Mesendoderm (in vitro differentiated cells): Measurements from ENCODE around the gene YIPF5.

ENCODE experiments used
- DNase-seq: peaks from one replicate; pipeline ENCODE4 v3.0.0; 2013
- H2AK5ac ChIP-seq: 2 replicates; pipeline ENCODE4 v1.6.1; 2013; ENCODE audit warnings: low read length, inconsistent platforms
- H2BK120ac ChIP-seq: 2 replicates; pipeline ENCODE4 v1.6.1; 2013; ENCODE audit warnings: low read depth, mild to moderate bottlenecking, low read length, moderate library complexity, mixed read lengths
- H2BK15ac ChIP-seq: replicated peaks from 2 replicates; pipeline ENCODE4 v1.6.1; 2013; ENCODE audit warnings: low read depth, mild to moderate bottlenecking, moderate library complexity
- H2BK5ac ChIP-seq: 2 replicates; pipeline ENCODE4 v1.6.1; 2013; ENCODE audit warnings: low read length, inconsistent platforms
- H3K18ac ChIP-seq: 2 replicates; pipeline ENCODE4 v1.6.1; 2013; ENCODE audit warnings: mild to moderate bottlenecking, low read length, mixed read lengths
- H3K23ac ChIP-seq: one replicate; pipeline ENCODE4 v1.6.1; 2013; ENCODE audit warnings: low read length
- H3K27ac ChIP-seq: 2 replicates; pipeline ENCODE4 v1.5.1; 2013; ENCODE audit warnings: low read depth, mild to moderate bottlenecking, inconsistent platforms, low read length, moderate library complexity
- H3K27me3 ChIP-seq: 2 replicates; pipeline ENCODE4 v1.6.1; 2013; ENCODE audit warnings: low read length, control low read depth, mild to moderate bottlenecking, inconsistent platforms; ENCODE audit not compliant: insufficient read depth, poor library complexity
- H3K36me3 ChIP-seq: 2 replicates; pipeline ENCODE4 v1.6.1; 2013; ENCODE audit warnings: low read length, inconsistent platforms; ENCODE audit not compliant: control insufficient read depth, insufficient read depth
- H3K4ac ChIP-seq: one replicate; pipeline ENCODE4 v1.6.1; 2013; ENCODE audit warnings: low read depth, mild to moderate bottlenecking, low read length, moderate library complexity
- H3K4me1 ChIP-seq: 2 replicates; pipeline ENCODE4 v1.6.1; 2013; ENCODE audit warnings: low read depth, low read length, inconsistent platforms; ENCODE audit not compliant: control insufficient read depth
- H3K4me2 ChIP-seq: 2 replicates; pipeline ENCODE4 v1.6.1; 2013; ENCODE audit warnings: low read length
- H3K4me3 ChIP-seq: 2 replicates; pipeline ENCODE4 v1.5.1; 2013; ENCODE audit warnings: mild to moderate bottlenecking, low read length
- H3K56ac ChIP-seq: one replicate; pipeline ENCODE4 v1.6.1; 2013; ENCODE audit warnings: low read length
- H3K79me1 ChIP-seq: 2 replicates; pipeline ENCODE4 v1.6.1; 2013; ENCODE audit warnings: low read length, inconsistent platforms
- H3K79me2 ChIP-seq: 2 replicates; pipeline ENCODE4 v1.6.1; 2013; ENCODE audit warnings: mild to moderate bottlenecking, low read length; ENCODE audit not compliant: control insufficient read depth, insufficient read depth
- H3K9ac ChIP-seq: 2 replicates; pipeline ENCODE4 v1.6.1; 2013; ENCODE audit warnings: low read length, inconsistent platforms
- H4K5ac ChIP-seq: one replicate; pipeline ENCODE4 v1.6.1; 2013; ENCODE audit warnings: low read length
- H4K8ac ChIP-seq: one replicate; pipeline ENCODE4 v1.6.1; 2013; ENCODE audit warnings: low read depth, mild to moderate bottlenecking, control low read depth, low read length, moderate library complexity
- WGBS: extraction: QIAGEN DNeasy Blood & Tissue Kit; methylation state at CpG from one replicate; pipeline ENCODE4 v1.1.7; 2013; ENCODE audit warnings: low lambda C conversion rate, missing lambda C conversion rate; ENCODE audit not compliant: insufficient coverage; ENCODE audit errors: extremely low coverage; 5-methylcytosine and 5-hydroxymethylcytosine counted together

The YIPF5 gene

DNA sequence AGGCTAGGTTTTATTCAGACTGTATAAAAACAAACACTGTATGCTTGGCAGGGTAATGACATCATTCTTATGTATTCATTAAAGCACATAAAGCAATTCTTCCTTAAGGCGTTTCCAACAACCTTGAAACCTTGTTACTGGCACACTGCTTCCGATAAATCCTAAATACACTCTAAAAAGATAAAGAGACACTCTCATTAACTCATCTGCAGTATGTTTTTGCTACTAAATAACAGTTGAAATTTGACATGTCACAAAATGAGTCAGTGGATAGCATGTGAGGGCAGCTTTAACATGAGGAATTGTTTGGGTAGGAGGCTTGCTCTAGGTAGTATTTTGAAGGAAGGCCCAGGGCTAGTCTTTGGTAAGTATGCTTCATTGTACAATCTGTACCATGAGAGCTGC, 13.7 kb downstream of the YIPF5 start:
- H3K36me3 ChIP-seq, result no peaks in the 10 kb centered on the region

DNA sequence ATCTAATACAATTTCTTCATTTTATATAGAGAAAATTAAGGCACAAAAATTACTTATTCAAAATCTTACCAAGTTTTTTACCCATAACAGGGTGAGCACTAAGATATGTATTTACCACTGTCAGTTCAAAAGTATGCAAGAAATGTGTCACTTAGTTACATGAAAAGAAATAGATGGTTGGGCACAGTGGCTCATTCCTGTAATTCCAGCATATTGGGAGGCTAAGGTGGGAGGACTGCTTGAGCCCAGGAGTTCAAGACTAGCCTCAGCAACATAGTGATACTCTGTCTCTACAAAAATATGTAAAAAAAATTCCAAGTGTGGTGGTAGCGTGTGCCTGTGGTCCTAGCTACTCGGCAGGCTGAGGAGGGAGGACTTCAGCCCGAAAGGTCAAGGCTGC, 19.4 kb downstream of the YIPF5 start:
- WGBS, result no CpG with 5 or more reads among the region's 3 CpGs
- no peaks in the 10 kb centered on the region for H3K36me3 ChIP-seq

More for the DNA sequence above, 13.7 kb downstream of the YIPF5 start:
- Histone ChIP-seq H2BK120ac (no peak overlapping the region), H3K4ac (no peak overlapping the region), H3K9ac (no peak overlapping the region), H3K79me2 (no peaks in the 10 kb centered on the region), H3K56ac (no peak overlapping the region), H3K4me1 (no peaks in the 10 kb centered on the region), H3K4me3 (no peak overlapping the region), H3K27me3 (no peaks in the 10 kb centered on the region), H4K5ac (no peak overlapping the region), H3K27ac (no peak overlapping the region), H3K18ac (no peak overlapping the region), H3K79me1 (no peaks in the 10 kb centered on the region), H2AK5ac (no peak overlapping the region), H3K23ac (no peak overlapping the region), H2BK5ac (no peak overlapping the region), H2BK15ac (no peak overlapping the region), H3K4me2 (no peak overlapping the region), H4K8ac (no peak overlapping the region)
- no CpG with 5 or more reads among the region's 2 CpGs for WGBS
- no peak for DNase-seq

GRCh38 chr5:144144956-144145751, 25.3 kb downstream of the YIPF5 start:
- Histone ChIP-seq H3K56ac (no peak overlapping the region), H3K4ac (no peak overlapping the region), H3K23ac (no peak overlapping the region), H3K18ac (no peak overlapping the region), H3K4me3 (no peak overlapping the region), H2BK120ac (no peak overlapping the region), H3K9ac (no peak overlapping the region), H4K8ac (no peak overlapping the region), H3K79me1 (no peaks in the 10 kb centered on the region), H2BK5ac (no peak overlapping the region), H3K36me3 (no peaks in the 10 kb centered on the region), H3K4me1 (no peaks in the 10 kb centered on the region), H3K27ac (no peak overlapping the region), H3K4me2 (no peak overlapping the region), H2AK5ac (no peak overlapping the region), H3K27me3 (no peaks in the 10 kb centered on the region), H2BK15ac (no peak overlapping the region), H3K79me2 (no peaks in the 10 kb centered on the region), H4K5ac (no peak overlapping the region)
- no CpG with 5 or more reads among the region's 4 CpGs for WGBS
- no peak for DNase-seq

More for the DNA sequence above, 19.4 kb downstream of the YIPF5 start:
- no peak overlapping the region for H4K5ac ChIP-seq
- no peaks in the 10 kb centered on the region for H3K79me1 ChIP-seq
- no peak overlapping the region for H3K18ac ChIP-seq
- H3K4me2 ChIP-seq, result no peak overlapping the region
- H4K8ac ChIP-seq, result no peak overlapping the region
- H3K79me2 ChIP-seq, result no peaks in the 10 kb centered on the region
- H3K4me3 ChIP-seq, result no peak overlapping the region
- no peaks in the 10 kb centered on the region for H3K4me1 ChIP-seq
- H2BK5ac ChIP-seq, result no peak overlapping the region
- H2BK120ac ChIP-seq, result no peak overlapping the region
- H3K9ac ChIP-seq, result no peak overlapping the region
- H3K27me3 ChIP-seq, result no peaks in the 10 kb centered on the region
- H2AK5ac ChIP-seq, result no peak overlapping the region
- H3K23ac ChIP-seq, result no peak overlapping the region
- no peak overlapping the region for H3K27ac ChIP-seq
- H2BK15ac ChIP-seq, result no peak overlapping the region
- H3K4ac ChIP-seq, result no peak overlapping the region
- H3K56ac ChIP-seq, result no peak overlapping the region
- peak; percentile 55 for DNase-seq

GRCh38 chr5:144143625-144144024, 26.8 kb downstream of the YIPF5 start:
- Histone ChIP-seq H3K9ac (no peak overlapping the region), H3K36me3 (no peaks in the 10 kb centered on the region), H2BK5ac (no peak overlapping the region), H3K56ac (no peak overlapping the region), H3K4me2 (no peak overlapping the region), H3K4me3 (no peak overlapping the region), H2BK120ac (no peak overlapping the region), H3K4ac (no peak overlapping the region), H3K27ac (no peak overlapping the region), H4K5ac (no peak overlapping the region), H2AK5ac (no peak overlapping the region), H3K4me1 (no peaks in the 10 kb centered on the region), H4K8ac (no peak overlapping the region), H3K79me2 (no peaks in the 10 kb centered on the region), H3K27me3 (no peaks in the 10 kb centered on the region), H3K18ac (no peak overlapping the region), H2BK15ac (no peak overlapping the region), H3K23ac (no peak overlapping the region), H3K79me1 (no peaks in the 10 kb centered on the region)
- DNase-seq, result no peak
- no CpG with 5 or more reads among the region's 1 CpG for WGBS

DNA sequence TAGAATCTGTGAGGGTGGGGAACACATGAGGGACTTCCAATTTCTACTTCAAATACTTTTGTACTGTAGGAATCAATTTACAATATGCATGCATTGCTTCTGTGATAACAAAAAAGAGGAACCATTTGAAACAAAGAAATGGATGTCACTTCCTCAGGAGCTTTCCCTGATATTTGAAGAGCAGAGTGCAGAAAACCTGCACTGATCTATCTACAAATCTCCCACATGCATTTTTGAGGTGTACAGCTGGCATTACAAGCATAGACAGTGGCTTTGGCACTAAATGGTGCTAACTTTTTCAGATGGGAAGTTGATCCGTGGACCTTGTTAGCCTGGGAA, 27.7 kb downstream of the YIPF5 start:
- no peaks in the 10 kb centered on the region for H3K27me3 ChIP-seq
- H2BK15ac ChIP-seq, result no peak overlapping the region
- no peak overlapping the region for H3K18ac ChIP-seq
- no peak overlapping the region for H3K27ac ChIP-seq
- H4K5ac ChIP-seq, result no peak overlapping the region
- no peaks in the 10 kb centered on the region for H3K36me3 ChIP-seq
- no peak for DNase-seq
- no peak overlapping the region for H2BK120ac ChIP-seq
- no peak overlapping the region for H3K4ac ChIP-seq
- no peak overlapping the region for H3K4me3 ChIP-seq
- H2AK5ac ChIP-seq, result no peak overlapping the region
- no peak overlapping the region for H3K4me2 ChIP-seq
- no peak overlapping the region for H3K9ac ChIP-seq
- no peaks in the 10 kb centered on the region for H3K4me1 ChIP-seq
- no peaks in the 10 kb centered on the region for H3K79me2 ChIP-seq
- no CpG with 5 or more reads among the region's 1 CpG for WGBS
- H2BK5ac ChIP-seq, result no peak overlapping the region
- no peak overlapping the region for H3K23ac ChIP-seq
- no peak overlapping the region for H3K56ac ChIP-seq
- no peaks in the 10 kb centered on the region for H3K79me1 ChIP-seq
- no peak overlapping the region for H4K8ac ChIP-seq
